SU-DHL-6 (cell line): ENCODE results near the gene LZTR1.

ENCODE experiments used
- H2AFZ ChIP-seq: fragments of 200-600 bp; sonication (generic); 2 replicates; pipeline ENCODE4 v1.6.1; 2014; ENCODE audit warnings: low read depth, mild to moderate bottlenecking, moderate library complexity, mixed read lengths, antibody characterized with exemption, low read length; ENCODE audit not compliant: severe bottlenecking
- H3F3A ChIP-seq: fragments of 200-600 bp; shearing (Covaris generic); 2 replicates; pipeline ENCODE4 v1.6.0; 2016; ENCODE audit warnings: antibody characterized with exemption, mild to moderate bottlenecking; ENCODE audit not compliant: insufficient read depth
- H3K27ac ChIP-seq: fragments of 200-600 bp; sonication (generic); 2 replicates; pipeline ENCODE4 v1.5.1; 2016; ENCODE audit warnings: low read depth, mild to moderate bottlenecking, low read length, moderate library complexity, mixed read lengths
- H3K27me3 ChIP-seq: fragments of 200-600 bp; sonication (generic), shearing (Covaris generic); 2 replicates; pipeline ENCODE4 v1.6.0; 2014; ENCODE audit warnings: mild to moderate bottlenecking, low read length
- H3K36me3 ChIP-seq: fragments of 200-600 bp; sonication (generic); 2 replicates; pipeline ENCODE4 v1.6.1; 2014; ENCODE audit warnings: mild to moderate bottlenecking, low read length, mixed read lengths
- H3K4me2 ChIP-seq: fragments of 300-600, 200-600 bp; shearing (Covaris generic), sonication (generic); 2 replicates; pipeline ENCODE4 v1.6.0; 2014; ENCODE audit warnings: low read length, low read depth, mild to moderate bottlenecking; ENCODE audit not compliant: poor library complexity, severe bottlenecking
- H3K4me3 ChIP-seq: fragments of 200-600 bp; sonication (generic); 2 replicates; pipeline ENCODE4 v1.5.1; 2014; ENCODE audit warnings: antibody characterized with exemption, low read length, mild to moderate bottlenecking, mixed read lengths; ENCODE audit not compliant: insufficient read depth, poor library complexity, severe bottlenecking
- H3K79me2 ChIP-seq: fragments of 200-600 bp; sonication (generic); 2 replicates; pipeline ENCODE4 v1.6.1; 2014; ENCODE audit warnings: mild to moderate bottlenecking, low read length, moderate library complexity; ENCODE audit not compliant: insufficient read depth
- H3K9ac ChIP-seq: fragments of 200-600 bp; sonication (generic); 2 replicates; pipeline ENCODE4 v1.7.0; 2014; ENCODE audit warnings: mild to moderate bottlenecking, low read length
- H3K9me2 ChIP-seq: fragments of 200-600 bp; sonication (generic); replicated peaks from 2 replicates; pipeline ENCODE4 v1.6.1; 2014; ENCODE audit warnings: low read length; ENCODE audit not compliant: insufficient read depth
- H3K9me3 ChIP-seq: fragments of 200-600 bp; sonication (generic); 2 replicates; pipeline ENCODE4 v1.6.1; 2014; ENCODE audit warnings: low read length, mixed read lengths; ENCODE audit not compliant: insufficient read depth
- H4K20me1 ChIP-seq: fragments of 200-600 bp; sonication (generic); 2 replicates; pipeline ENCODE4 v1.6.1; 2014; ENCODE audit warnings: low read depth, mild to moderate bottlenecking, antibody characterized with exemption, low read length, moderate library complexity, mixed read lengths
- EZH2phosphoT487 ChIP-seq: fragments of 200-600 bp; sonication (generic), shearing (Covaris generic); conservative IDR thresholded peaks from 2 replicates; pipeline ENCODE4 v1.6.1; 2018; ENCODE audit warnings: mild to moderate bottlenecking, antibody characterized with exemption, low read length, moderate library complexity, mixed read lengths
- TF ChIP-seq, protein P1 (sequence below): fragments of 200-600 bp; sonication (generic); IDR thresholded peaks from one replicate; pipeline ENCODE4 v1.5.1; 2017; ENCODE audit warnings: antibody characterized with exemption, mild to moderate bottlenecking, low read length, moderate library complexity; ENCODE audit not compliant: insufficient read depth, poor library complexity, severe bottlenecking

Gene LZTR1

DNA sequence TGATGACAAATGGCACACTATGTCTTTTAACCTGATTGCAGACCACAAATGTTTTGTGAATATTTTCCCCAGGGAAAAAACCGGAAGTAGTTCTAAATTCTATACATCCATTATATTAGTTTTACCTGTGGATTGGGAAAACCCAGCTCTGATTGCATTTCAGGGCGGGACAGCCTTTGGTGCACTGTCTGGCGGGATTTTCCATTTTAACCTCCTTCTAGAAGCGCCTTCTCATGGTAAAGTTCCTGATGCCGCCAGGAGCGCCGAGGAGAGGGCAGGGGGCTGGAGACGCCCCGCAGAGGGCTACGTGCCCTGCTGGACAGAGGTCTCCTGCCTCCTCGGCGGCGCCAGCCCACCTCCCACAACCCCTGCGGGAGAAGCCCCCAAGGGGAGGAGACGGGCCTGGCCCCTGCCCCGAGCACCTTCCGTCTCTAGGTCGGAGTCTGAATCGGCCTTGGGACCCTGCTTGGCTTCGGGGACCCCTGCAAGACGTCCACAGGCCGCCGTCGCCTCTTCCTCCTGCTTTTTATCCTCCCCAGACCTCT, 31.6 kb downstream of the LZTR1 start:
- H3K79me2 ChIP-seq = no peaks in the 10 kb centered on the region
- no peak for TF ChIP-seq EZH2phosphoT487
- TF ChIP-seq, protein P1, sequence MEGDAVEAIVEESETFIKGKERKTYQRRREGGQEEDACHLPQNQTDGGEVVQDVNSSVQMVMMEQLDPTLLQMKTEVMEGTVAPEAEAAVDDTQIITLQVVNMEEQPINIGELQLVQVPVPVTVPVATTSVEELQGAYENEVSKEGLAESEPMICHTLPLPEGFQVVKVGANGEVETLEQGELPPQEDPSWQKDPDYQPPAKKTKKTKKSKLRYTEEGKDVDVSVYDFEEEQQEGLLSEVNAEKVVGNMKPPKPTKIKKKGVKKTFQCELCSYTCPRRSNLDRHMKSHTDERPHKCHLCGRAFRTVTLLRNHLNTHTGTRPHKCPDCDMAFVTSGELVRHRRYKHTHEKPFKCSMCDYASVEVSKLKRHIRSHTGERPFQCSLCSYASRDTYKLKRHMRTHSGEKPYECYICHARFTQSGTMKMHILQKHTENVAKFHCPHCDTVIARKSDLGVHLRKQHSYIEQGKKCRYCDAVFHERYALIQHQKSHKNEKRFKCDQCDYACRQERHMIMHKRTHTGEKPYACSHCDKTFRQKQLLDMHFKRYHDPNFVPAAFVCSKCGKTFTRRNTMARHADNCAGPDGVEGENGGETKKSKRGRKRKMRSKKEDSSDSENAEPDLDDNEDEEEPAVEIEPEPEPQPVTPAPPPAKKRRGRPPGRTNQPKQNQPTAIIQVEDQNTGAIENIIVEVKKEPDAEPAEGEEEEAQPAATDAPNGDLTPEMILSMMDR = no peak
- H3F3A ChIP-seq = no peaks in the 10 kb centered on the region
- H3K4me2 ChIP-seq = peak overlapping the region; percentile 45
- no peaks in the 10 kb centered on the region for H4K20me1 ChIP-seq
- no peaks in the 10 kb centered on the region for H3K9me3 ChIP-seq
- H3K36me3 ChIP-seq = no peaks in the 10 kb centered on the region
- H3K4me3 ChIP-seq = no peak overlapping the region
- H3K9ac ChIP-seq = peak overlapping the region; percentile 31; the same call in 1 of the 2 replicates
- H3K27ac ChIP-seq = no peak overlapping the region
- H2AFZ ChIP-seq = no peak overlapping the region
- no peaks in the 10 kb centered on the region for H3K9me2 ChIP-seq
- no peaks in the 10 kb centered on the region for H3K27me3 ChIP-seq

GRCh38 chr22:21014202-21014725, 32.2 kb downstream of the LZTR1 start:
- TF ChIP-seq EZH2phosphoT487 = no peak
- TF ChIP-seq, protein P1 = no peak
- H3F3A ChIP-seq = no peaks in the 10 kb centered on the region
- no peak overlapping the region for H3K4me3 ChIP-seq
- H3K27ac ChIP-seq = no peak overlapping the region
- no peaks in the 10 kb centered on the region for H3K27me3 ChIP-seq
- no peaks in the 10 kb centered on the region for H3K9me2 ChIP-seq
- H2AFZ ChIP-seq = no peak overlapping the region
- H3K9me3 ChIP-seq = no peaks in the 10 kb centered on the region
- peak overlapping the region; percentile 31; the same call in 1 of the 2 replicates for H3K9ac ChIP-seq
- no peaks in the 10 kb centered on the region for H3K36me3 ChIP-seq
- no peaks in the 10 kb centered on the region for H3K79me2 ChIP-seq
- peak overlapping the region; percentile 45 for H3K4me2 ChIP-seq
- H4K20me1 ChIP-seq = no peaks in the 10 kb centered on the region

DNA sequence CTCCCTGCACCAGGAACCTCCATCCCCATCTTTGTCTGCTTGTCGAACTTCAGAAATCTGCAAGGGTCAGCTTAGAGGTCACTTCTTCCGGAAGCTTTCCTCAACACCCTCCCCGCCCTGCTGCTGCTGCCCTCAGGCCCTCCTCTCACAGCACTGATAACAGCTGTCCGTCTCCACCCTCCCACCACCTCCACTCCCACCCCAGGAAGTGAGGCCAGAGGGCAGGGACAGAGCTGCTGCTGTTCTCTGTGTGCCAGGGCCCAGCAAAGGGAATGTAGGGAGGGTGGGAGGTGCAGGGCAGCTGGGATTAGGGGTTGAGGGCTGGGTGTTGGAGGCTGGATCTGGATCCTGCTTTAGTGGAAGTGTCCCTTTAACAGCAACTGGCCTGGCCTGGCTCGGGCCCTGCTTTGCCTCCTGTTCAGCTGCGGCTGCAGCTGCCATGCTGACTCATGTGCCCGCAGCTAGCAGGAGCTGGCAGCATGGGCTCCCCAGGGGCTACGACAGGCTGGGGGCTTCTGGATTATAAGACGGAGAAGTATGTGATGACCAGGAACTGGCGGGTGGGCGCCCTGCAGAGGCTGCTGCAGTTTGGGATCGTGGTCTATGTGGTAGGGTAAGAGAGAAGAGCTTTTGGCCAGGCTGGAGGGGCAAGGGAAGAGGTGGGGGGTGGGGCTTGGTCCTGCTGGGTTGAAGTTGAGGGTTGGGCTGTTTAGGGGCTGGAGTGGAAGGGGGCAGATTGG, 32.8 kb downstream of the LZTR1 start, which contains the start of gene P2RX6:
P2RX6 (plus strand) TSS at position 440 of the 740 bp plus-strand sequence; CDS start at position 450, 10 bp downstream.
- Histone ChIP-seq H4K20me1 (no peaks in the 10 kb centered on the region), H2AFZ (no peak within 1 kb of the TSS), H3K9me3 (no peaks in the 10 kb centered on the region), H3K27ac (no peak within 1 kb of the TSS), H3F3A (no peaks in the 10 kb centered on the region), H3K36me3 (no peaks in the 10 kb centered on the region), H3K4me2 (peak within 1 kb of the TSS; percentile 45), H3K9me2 (no peaks in the 10 kb centered on the region), H3K79me2 (no peaks in the 10 kb centered on the region), H3K9ac (peak within 1 kb of the TSS; percentile 31; the same call in 1 of the 2 replicates), H3K27me3 (no peaks in the 10 kb centered on the region), H3K4me3 (no peak within 1 kb of the TSS)
- no peak for TF ChIP-seq EZH2phosphoT487
- TF ChIP-seq, protein P1 = no peak
